H1 (cell line): ENCODE measurements around the gene ZC3H6. TPM values are rescaled to one million over a fixed set of nuclear protein-coding genes. Genes with fewer than 3 reads are reported as not detected.

Experiments used
- CTCF ChIA-PET: fragments of 300-600 bp; sonication (Branson Sonifier 250); formaldehyde crosslinking; loops from one replicate; lab custom pipeline; 2021; ENCODE audit not compliant: partially characterized antibody; lab: Charles Lee
- POLR2A ChIA-PET: fragments of 300-600 bp; sonication (Branson Sonifier 250); formaldehyde crosslinking; loops from one replicate; lab custom pipeline; 2021; ENCODE audit warnings: inconsistent platforms; ENCODE audit not compliant: partially characterized antibody; lab: Charles Lee
- DNase-seq, 2 experiments: peaks; one replicate each; pipeline versions ENCODE4 v3.0.0 to v3.0.0-alpha.2; 2010 to 2022; ENCODE audit warnings: low spot score in 2 of 2, low read depth in 1 of 2, mixed read lengths in 1 of 2
- FAIRE-seq: peaks from 2 replicates; lab custom pipeline; 2011; peaks lifted over from hg19 to GRCh38; lab: Jason Lieb, UNC
- H2AFZ ChIP-seq: 2 replicates; pipeline ENCODE4 v1.8.1; 2012; ENCODE audit warnings: low read length, inconsistent platforms
- H2AK5ac ChIP-seq: 2 replicates; pipeline ENCODE4 v1.6.1; 2013; ENCODE audit warnings: low read depth, low read length
- H2BK120ac ChIP-seq: replicated peaks from 2 replicates; pipeline ENCODE3; 2013; ENCODE audit warnings: low read depth, low read length, inconsistent platforms
- H2BK12ac ChIP-seq: 2 replicates; pipeline ENCODE4 v1.6.1; 2013; ENCODE audit warnings: low read depth, low read length
- H2BK15ac ChIP-seq: 2 replicates; pipeline ENCODE4 v1.6.1; 2013; ENCODE audit warnings: low read length
- H2BK20ac ChIP-seq: 2 replicates; pipeline ENCODE4 v1.6.1; 2013; ENCODE audit warnings: low read length
- H2BK5ac ChIP-seq: 2 replicates; pipeline ENCODE4 v1.6.1; 2013; ENCODE audit warnings: low read depth, low read length
- H3K14ac ChIP-seq: 2 replicates; pipeline ENCODE4 v1.6.1; 2013; ENCODE audit warnings: inconsistent platforms; ENCODE audit not compliant: insufficient read length
- H3K18ac ChIP-seq: 2 replicates; pipeline ENCODE4 v1.6.1; 2013; ENCODE audit warnings: low read length; ENCODE audit errors: extremely low read depth
- H3K23ac ChIP-seq: 2 replicates; pipeline ENCODE4 v1.6.1; 2013; ENCODE audit warnings: inconsistent platforms; ENCODE audit not compliant: insufficient read length
- H3K23me2 ChIP-seq: 2 replicates; pipeline ENCODE4 v1.6.1; 2013; ENCODE audit warnings: low read depth, low read length
- H3K27ac ChIP-seq: 2 replicates; pipeline ENCODE4 v1.6.1; 2011; ENCODE audit warnings: low read depth, low read length, inconsistent platforms
- H3K27me3 ChIP-seq, 4 experiments: replicated peaks in 1 of 4; 1 replicate in 1 of 4; 2 replicates in 3 of 4; pipeline versions ENCODE4 v1.6.1 to v1.8.1; 2011 to 2013; ENCODE audit warnings: low read length in 3 of 4, mild to moderate bottlenecking in 3 of 4, inconsistent platforms in 2 of 4, mixed read lengths in 2 of 4, moderate library complexity in 1 of 4; ENCODE audit not compliant: control insufficient read depth in 3 of 4, insufficient read depth in 3 of 4; ENCODE audit errors: extremely low read depth in 1 of 4
- H3K36me3 ChIP-seq, 4 experiments: 2 replicates each; pipeline versions ENCODE4 v1.6.1 to v1.8.1; 2011 to 2013; ENCODE audit warnings: mild to moderate bottlenecking in 4 of 4, low read length in 3 of 4, moderate library complexity in 2 of 4, control low read depth in 1 of 4, inconsistent platforms in 1 of 4; ENCODE audit not compliant: insufficient read depth in 4 of 4, control insufficient read depth in 2 of 4
- H3K4ac ChIP-seq: replicated peaks from 2 replicates; pipeline ENCODE3; 2013; ENCODE audit warnings: low read length, low read depth, mixed read lengths, inconsistent platforms; ENCODE audit not compliant: insufficient read length
- H3K4me1 ChIP-seq, 4 experiments: replicated peaks in 1 of 4; 1 replicate in 1 of 4; 2 replicates in 3 of 4; pipeline versions ENCODE4 v1.6.1 to v1.8.1; 2011 to 2013; ENCODE audit warnings: low read length in 3 of 4, inconsistent platforms in 2 of 4, mixed read lengths in 1 of 4; ENCODE audit not compliant: insufficient read depth in 4 of 4, control insufficient read depth in 3 of 4
- H3K4me2 ChIP-seq, 2 experiments: 2 replicates each; pipeline versions ENCODE4 v1.6.1 to v1.8.1; 2011 to 2013; ENCODE audit warnings: low read depth in 2 of 2, low read length in 2 of 2, control low read depth in 1 of 2, inconsistent platforms in 1 of 2, mild to moderate bottlenecking in 1 of 2; ENCODE audit not compliant: insufficient read depth in 1 of 2
- H3K4me3 ChIP-seq, 4 experiments: fragments of 200-600, 300-600 bp in 1 of 4; sonication (generic), shearing (Covaris generic), sonication (Bioruptor Twin) in 1 of 4; 2 replicates each; pipeline versions ENCODE4 v1.5.1 to v1.8.1; 2011 to 2016; ENCODE audit warnings: low read length in 4 of 4, low read depth in 3 of 4, control low read depth in 2 of 4, inconsistent platforms in 2 of 4, mild to moderate bottlenecking in 2 of 4, mixed read lengths in 1 of 4, moderate library complexity in 1 of 4; ENCODE audit not compliant: insufficient read depth in 2 of 4; ENCODE audit errors: extremely low read depth in 1 of 4
- H3K56ac ChIP-seq: replicated peaks from 2 replicates; pipeline ENCODE3; 2013; ENCODE audit warnings: low read depth, mild to moderate bottlenecking, mixed read lengths, low read length, inconsistent platforms; ENCODE audit not compliant: insufficient read length
- H3K79me1 ChIP-seq: 2 replicates; pipeline ENCODE4 v1.6.1; 2013; ENCODE audit warnings: low read depth, low read length, control low read depth
- H3K79me2 ChIP-seq, 2 experiments: 2 replicates each; pipeline versions ENCODE4 v1.6.1 to v1.8.1; 2012 to 2013; ENCODE audit warnings: low read length in 2 of 2, mild to moderate bottlenecking in 2 of 2, inconsistent platforms in 1 of 2; ENCODE audit not compliant: insufficient read depth in 2 of 2, control insufficient read depth in 1 of 2
- H3K9ac ChIP-seq, 4 experiments: replicated peaks in 1 of 4; 1 replicate in 1 of 4; 2 replicates in 3 of 4; pipeline versions ENCODE4 v1.6.1 to v1.8.1; 2011 to 2013; ENCODE audit warnings: low read depth in 3 of 4, low read length in 3 of 4, control low read depth in 2 of 4, mild to moderate bottlenecking in 2 of 4, moderate library complexity in 2 of 4, inconsistent platforms in 1 of 4; ENCODE audit errors: extremely low read depth in 1 of 4
- H3K9me3 ChIP-seq, 2 experiments: 2 replicates each; pipeline versions ENCODE4 v1.6.1 to v1.8.1; 2012 to 2013; ENCODE audit warnings: mild to moderate bottlenecking in 2 of 2, moderate library complexity in 2 of 2, control low read depth in 1 of 2, inconsistent platforms in 1 of 2, low read depth in 1 of 2, low read length in 1 of 2, mixed read lengths in 1 of 2; ENCODE audit not compliant: insufficient read depth in 2 of 2
- H4K20me1 ChIP-seq, 2 experiments: replicated peaks in 1 of 2; 2 replicates each; pipeline versions ENCODE3 to v1.8.1; 2011 to 2013; ENCODE audit warnings: inconsistent platforms in 2 of 2, low read length in 2 of 2, mild to moderate bottlenecking in 1 of 2; ENCODE audit not compliant: insufficient read depth in 2 of 2, control insufficient read depth in 1 of 2
- H4K5ac ChIP-seq: 2 replicates; pipeline ENCODE4 v1.6.1; 2013; ENCODE audit warnings: low read length, low read depth, mixed read lengths, inconsistent platforms; ENCODE audit not compliant: insufficient read length
- H4K8ac ChIP-seq: 2 replicates; pipeline ENCODE4 v1.8.0; 2013; ENCODE audit warnings: mild to moderate bottlenecking, moderate library complexity, low read length, inconsistent platforms; ENCODE audit not compliant: insufficient read depth; ENCODE audit errors: extremely low read depth
- H4K91ac ChIP-seq: replicated peaks from 2 replicates; pipeline ENCODE3; 2013; ENCODE audit warnings: low read length, mixed read lengths, inconsistent platforms; ENCODE audit not compliant: insufficient read length
- CTBP2 ChIP-seq: IDR thresholded peaks from 2 replicates; pipeline ENCODE4 v1.7.0; 2011; ENCODE audit warnings: borderline replicate concordance, mild to moderate bottlenecking, moderate library complexity, mixed read lengths, low read length; ENCODE audit not compliant: insufficient read depth, insufficient read length
- EP300 ChIP-seq, 2 experiments: IDR thresholded peaks; 1 replicate in 1 of 2; 2 replicates in 1 of 2; pipeline ENCODE4 v1.6.1; 2011 to 2012; ENCODE audit warnings: low read depth in 2 of 2, low read length in 2 of 2, mild to moderate bottlenecking in 2 of 2, borderline replicate concordance in 1 of 2, inconsistent platforms in 1 of 2, moderate library complexity in 1 of 2
- FOSL1 ChIP-seq: IDR thresholded peaks from 2 replicates; pipeline ENCODE4 v1.6.1; 2011; ENCODE audit warnings: mild to moderate bottlenecking, low read depth, low read length, moderate library complexity; ENCODE audit not compliant: insufficient read depth
- HDAC2 ChIP-seq, 2 experiments: fragments of 300-600 bp in 1 of 2; sonication (generic) in 1 of 2; IDR thresholded peaks; 2 replicates each; pipeline ENCODE4 v1.6.1; 2011 to 2012; ENCODE audit warnings: low read depth in 2 of 2, low read length in 2 of 2, mild to moderate bottlenecking in 2 of 2, moderate library complexity in 2 of 2, borderline replicate concordance in 1 of 2, inconsistent platforms in 1 of 2
- NANOG ChIP-seq: IDR thresholded peaks from 2 replicates; pipeline ENCODE4 v1.6.1; 2011; ENCODE audit warnings: low read length, low read depth, mild to moderate bottlenecking, inconsistent platforms; ENCODE audit not compliant: insufficient read depth, poor library complexity, severe bottlenecking
- RBBP5 ChIP-seq: IDR thresholded peaks from 2 replicates; pipeline ENCODE4 v1.7.1; 2012; ENCODE audit warnings: low read depth, mild to moderate bottlenecking, inconsistent platforms, low read length, moderate library complexity, borderline replicate concordance
- SP1 ChIP-seq: IDR thresholded peaks from 2 replicates; pipeline ENCODE4 v1.6.1; 2011; ENCODE audit warnings: low read depth, low read length
- SRF ChIP-seq: IDR thresholded peaks from 2 replicates; pipeline ENCODE4 v1.6.1; 2011; ENCODE audit warnings: mild to moderate bottlenecking, low read depth, low read length, moderate library complexity
- TAF1 ChIP-seq: IDR thresholded peaks from 2 replicates; pipeline ENCODE4 v1.6.1; 2011; ENCODE audit warnings: mild to moderate bottlenecking, low read depth, low read length
- TCF12 ChIP-seq: IDR thresholded peaks from 2 replicates; pipeline ENCODE4 v1.6.1; 2011; ENCODE audit warnings: low read depth, mild to moderate bottlenecking, low read length
- WGBS, 2 experiments: shearing (Covaris generic) in 1 of 2; methylation state at CpG; one replicate each; pipeline versions ENCODE4 v1.1.6 to v1.1.7; 2013 to 2015; ENCODE audit warnings: low lambda C conversion rate in 2 of 2, mixed read lengths in 2 of 2, inconsistent platforms in 1 of 2, low coverage in 1 of 2, missing lambda C conversion rate in 1 of 2; ENCODE audit not compliant: insufficient replicate concordance in 2 of 2, insufficient coverage in 1 of 2, insufficient read length in 1 of 2; ENCODE audit errors: extremely low coverage in 1 of 2, missing lambda C conversion rate in 1 of 2; 5-methylcytosine and 5-hydroxymethylcytosine counted together
- polyA plus RNA-seq, 7 experiments: library from polyadenylated mRNA; depleted of rRNA in 3 of 7; stranded (reverse) in 5 of 7; unstranded in 2 of 7; fragments of >200 nt in 5 of 7; fragments of 200-250 nt in 2 of 7; gene quantifications; 1 replicate in 5 of 7; 2 replicates in 1 of 7; 4 replicates in 1 of 7; pipeline versions ENCODE4 v1.2.1 to v1.2.3, GENCODE V29; 2011 to 2013; ENCODE audit warnings: missing spikeins in 2 of 7, mixed read lengths in 2 of 7
- total RNA-seq: library from RNA; stranded (reverse); fragmentation: NEBNext Ultra II Directional; extraction: Animal tissue kit (Norgen Biotek cat#: 25700); gene quantifications from 2 replicates; pipeline ENCODE4 v1.2.1, GENCODE V29; 2021
- TF ChIP-seq, protein P1 (sequence below): IDR thresholded peaks from 2 replicates; pipeline ENCODE4 v1.6.1; 2012; ENCODE audit warnings: low read length, inconsistent platforms

ZC3H6 gene
- total and polyA plus RNA-seq, 2 of the 8 experiments (the other 6 are each of a cell fraction or from before 2014, with no cell fraction given): 1.4 to 6.9 TPM

DNA sequence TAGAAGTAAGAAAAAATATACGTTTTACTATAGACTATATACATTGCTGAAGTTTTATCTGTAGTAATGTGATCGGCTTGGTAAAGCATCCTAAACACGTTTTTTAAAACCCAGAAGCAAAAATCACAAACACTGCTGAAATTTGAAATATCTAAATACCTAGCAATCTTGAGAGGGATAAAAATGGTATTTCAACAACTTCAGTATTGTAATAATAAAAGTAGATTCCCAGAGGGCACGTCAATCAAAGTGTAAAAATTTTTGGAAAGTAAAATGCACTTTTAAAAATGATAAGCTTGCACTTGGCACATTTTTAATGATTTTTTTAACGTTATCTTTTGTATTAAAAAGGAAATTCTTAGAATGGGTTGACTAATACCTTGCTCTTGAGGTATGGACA, 1.6 kb downstream of the ZC3H6 start:
- H3K9ac ChIP-seq: no peak overlapping the region
- TF ChIP-seq HDAC2 (IDR thresholded peaks at IDR 0.05; ENCODE audit: borderline replicate concordance in 1 of 2, low read depth in 2 of 2, low read length in 2 of 2): no peak
- TF ChIP-seq TCF12: no peak
- no peak for TF ChIP-seq SP1
- TF ChIP-seq, protein P1, sequence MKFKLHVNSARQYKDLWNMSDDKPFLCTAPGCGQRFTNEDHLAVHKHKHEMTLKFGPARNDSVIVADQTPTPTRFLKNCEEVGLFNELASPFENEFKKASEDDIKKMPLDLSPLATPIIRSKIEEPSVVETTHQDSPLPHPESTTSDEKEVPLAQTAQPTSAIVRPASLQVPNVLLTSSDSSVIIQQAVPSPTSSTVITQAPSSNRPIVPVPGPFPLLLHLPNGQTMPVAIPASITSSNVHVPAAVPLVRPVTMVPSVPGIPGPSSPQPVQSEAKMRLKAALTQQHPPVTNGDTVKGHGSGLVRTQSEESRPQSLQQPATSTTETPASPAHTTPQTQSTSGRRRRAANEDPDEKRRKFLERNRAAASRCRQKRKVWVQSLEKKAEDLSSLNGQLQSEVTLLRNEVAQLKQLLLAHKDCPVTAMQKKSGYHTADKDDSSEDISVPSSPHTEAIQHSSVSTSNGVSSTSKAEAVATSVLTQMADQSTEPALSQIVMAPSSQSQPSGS: no peak
- no peak for TF ChIP-seq FOSL1
- TF ChIP-seq NANOG: no peak
- TF ChIP-seq CTBP2: no peak
- TF ChIP-seq RBBP5: no peak
- TF ChIP-seq EP300 (IDR thresholded peaks at IDR 0.05; ENCODE audit: borderline replicate concordance in 1 of 2, low read depth in 2 of 2, low read length in 2 of 2): no peak
- no peak for TF ChIP-seq TAF1
- TF ChIP-seq SRF: no peak

More for the DNA sequence above, 1.6 kb downstream of the ZC3H6 start:
- no peak overlapping the region for H2BK20ac ChIP-seq
- H4K91ac ChIP-seq: no peak overlapping the region
- POLR2A ChIA-PET: interaction anchor here (0.7 to 0.9 kb wide), 3 partner anchors 9 to 222 kb away, joined by 3 to 5 read pairs (median 3); partner anchors contain the start of gene TMEM87B
- H2BK12ac ChIP-seq: no peak overlapping the region
- no peak overlapping the region for H2AK5ac ChIP-seq
- H2BK5ac ChIP-seq: no peak overlapping the region
- H3K9me3 ChIP-seq: no peaks in the 10 kb centered on the region
- no peak overlapping the region for H4K5ac ChIP-seq
- H4K8ac ChIP-seq: no peak overlapping the region
- H3K4me1 ChIP-seq: peaks cover 0 to 3% (median 0%) of the 10 kb centered on the region in 4 experiments; a peak in 1 of 7 replicates
- DNase-seq: no peak
- H3K23me2 ChIP-seq: peaks cover 5% of the 10 kb centered on the region; the same call in 1 of the 2 replicates
- CTCF ChIA-PET: interaction anchor here (0.6 to 1.4 kb wide), 3 partner anchors 9 to 32 kb away, joined by 3 to 5 read pairs (median 4); no protein-coding TSS in a partner anchor
- H3K27me3 ChIP-seq: no peaks in the 10 kb centered on the region
- no peaks in the 10 kb centered on the region for H4K20me1 ChIP-seq
- H3K27ac ChIP-seq: no peak overlapping the region
- no peak overlapping the region for H3K56ac ChIP-seq
- no peak overlapping the region for H3K4ac ChIP-seq
- H3K4me3 ChIP-seq: peak overlapping the region in 3 of 4 experiments; percentile 88 to 98 (median 91); a peak in 5 of 8 replicates
- H3K18ac ChIP-seq: no peak overlapping the region
- no peak overlapping the region for H2AFZ ChIP-seq
- no peak overlapping the region for H2BK120ac ChIP-seq
- no peak overlapping the region for H2BK15ac ChIP-seq
- peaks cover 0 to 3% of the 10 kb centered on the region in 2 experiments; a peak in 1 of 4 replicates for H3K79me2 ChIP-seq
- no peak overlapping the region for H3K14ac ChIP-seq
- no peaks in the 10 kb centered on the region for H3K36me3 ChIP-seq
- WGBS, 2 experiments: 61% methylated on average over 5 of the region's 5 CpGs; no CpG with 5 or more reads in 1 of the 2 experiments
- no peak for FAIRE-seq
- no peak overlapping the region for H3K23ac ChIP-seq
- H3K79me1 ChIP-seq: no peaks in the 10 kb centered on the region
- peak overlapping the region; percentile 55 to 69; a peak in 3 of 4 replicates for H3K4me2 ChIP-seq
